GM23338 (cell line): ENCODE data around the gene TPMT. TPM values are rescaled to one million over a fixed set of nuclear protein-coding genes. Genes with fewer than 3 reads are reported as not detected.

Source experiments
- ATAC-seq: fragments of 200-7000 bp; cut with Tn5 transposase; 3 replicates; pipeline ENCODE4 v1.9.1; 2020
- DNase-seq: peaks from one replicate; pipeline ENCODE4 v3.0.0-alpha.2; 2015; ENCODE audit warnings: low spot score
- H2AFZ ChIP-seq: fragments of 200-600 bp; sonication (generic); 2 replicates; pipeline ENCODE4 v1.8.0; 2016; ENCODE audit warnings: antibody characterized with exemption, mild to moderate bottlenecking, moderate library complexity
- H3F3A ChIP-seq: fragments of 200-600 bp; sonication (generic); replicated peaks from 2 replicates; pipeline ENCODE4 v1.8.0; 2017; ENCODE audit warnings: antibody characterized with exemption, mixed run types, low read depth
- H3K27ac ChIP-seq: fragments of 200-600 bp; sonication (generic); 2 replicates; pipeline ENCODE4 v1.6.1; 2016; ENCODE audit warnings: low read depth
- H3K27me3 ChIP-seq: fragments of 200-600 bp; sonication (generic); 2 replicates; pipeline ENCODE4 v1.8.0; 2016; ENCODE audit warnings: mild to moderate bottlenecking, mixed run types, moderate library complexity; ENCODE audit not compliant: insufficient read depth
- H3K36me3 ChIP-seq: fragments of 200-600 bp; sonication (generic); 2 replicates; pipeline ENCODE4 v1.8.0; 2016; ENCODE audit warnings: mild to moderate bottlenecking; ENCODE audit not compliant: insufficient read depth
- H3K4me1 ChIP-seq: fragments of 200-600 bp; sonication (generic); 2 replicates; pipeline ENCODE4 v1.8.0; 2016; ENCODE audit warnings: mild to moderate bottlenecking, moderate library complexity; ENCODE audit not compliant: insufficient read depth
- H3K4me2 ChIP-seq: fragments of 200-600 bp; sonication (generic); 2 replicates; pipeline ENCODE4 v1.7.1; 2017; ENCODE audit warnings: mixed run types
- H3K4me3 ChIP-seq: fragments of 200-600 bp; sonication (generic); 2 replicates; pipeline ENCODE4 v1.6.1; 2016; ENCODE audit warnings: mixed run types
- H3K79me2 ChIP-seq: fragments of 200-600 bp; sonication (generic); replicated peaks from 2 replicates; pipeline ENCODE4 v1.8.0; 2017; ENCODE audit warnings: mild to moderate bottlenecking; ENCODE audit not compliant: insufficient read depth
- H3K9me2 ChIP-seq: fragments of 200-600 bp; sonication (generic); 2 replicates; pipeline ENCODE4 v1.8.0; 2017; ENCODE audit not compliant: insufficient read depth
- H4K20me1 ChIP-seq: fragments of 200-600 bp; sonication (generic); replicated peaks from 2 replicates; pipeline ENCODE4 v1.8.0; 2017; ENCODE audit warnings: mild to moderate bottlenecking; ENCODE audit not compliant: insufficient read depth
- H3K27ac Mint-ChIP-seq: 2 replicates; pipeline ENCODE4 v1.8.0; 2020; ENCODE audit warnings: inconsistent platforms, mild to moderate bottlenecking, moderate library complexity, mixed read lengths
- H3K27me3 Mint-ChIP-seq: 3 replicates; pipeline ENCODE4 v1.8.0; 2022; ENCODE audit warnings: low read depth, mild to moderate bottlenecking, moderate library complexity, mixed read lengths, inconsistent platforms; ENCODE audit not compliant: insufficient read depth, poor library complexity
- H3K36me3 Mint-ChIP-seq: 3 replicates; pipeline ENCODE4 v1.8.0; 2021; ENCODE audit warnings: low read depth, mild to moderate bottlenecking, inconsistent platforms, moderate library complexity, mixed read lengths
- H3K4me1 Mint-ChIP-seq: 3 replicates; pipeline ENCODE4 v1.8.0; 2020; ENCODE audit warnings: mild to moderate bottlenecking, inconsistent platforms, mixed read lengths
- H3K4me3 Mint-ChIP-seq: 3 replicates; pipeline ENCODE4 v1.8.0; 2021; ENCODE audit warnings: moderate library complexity, mild to moderate bottlenecking, inconsistent platforms, mixed read lengths
- H3K9me3 Mint-ChIP-seq: 3 replicates; pipeline ENCODE4 v1.8.0; 2020; ENCODE audit warnings: moderate library complexity, mild to moderate bottlenecking, inconsistent platforms, mixed read lengths
- CREB1 ChIP-seq: fragments of 250-450 bp; sonication (Bioruptor Pico); IDR thresholded peaks from 2 replicates; pipeline ENCODE4 v1.5.0; 2020; ENCODE audit warnings: low read depth, mild to moderate bottlenecking, moderate library complexity
- CTCF ChIP-seq, 2 experiments: fragments of 200-600 bp in 1 of 2; sonication (generic) in 1 of 2; conservative IDR thresholded peaks; 2 replicates each; pipeline versions ENCODE4 v1.5.1 to v1.6.1; 2016 to 2017; ENCODE audit warnings: antibody characterized with exemption in 2 of 2, low read depth in 2 of 2, mild to moderate bottlenecking in 2 of 2, moderate library complexity in 1 of 2
- ETS1 ChIP-seq: IDR thresholded peaks from 2 replicates; pipeline ENCODE4 v1.6.1; 2016; ENCODE audit warnings: antibody characterized with exemption
- EZH2 ChIP-seq: fragments of 200-600 bp; sonication (generic); IDR thresholded peaks from one replicate; pipeline ENCODE4 v1.8.0; 2017; ENCODE audit warnings: antibody characterized with exemption, mild to moderate bottlenecking, low read depth; ENCODE audit not compliant: unreplicated experiment
- EZH2phosphoT487 ChIP-seq: fragments of 200-600 bp; sonication (generic); IDR thresholded peaks from one replicate; pipeline ENCODE4 v1.8.1; 2018; ENCODE audit warnings: antibody characterized with exemption; ENCODE audit not compliant: unreplicated experiment
- JUNB ChIP-seq: IDR thresholded peaks from one replicate; pipeline ENCODE4 v1.6.1; 2016; ENCODE audit warnings: antibody characterized with exemption; ENCODE audit not compliant: unreplicated experiment
- NANOG ChIP-seq: IDR thresholded peaks from 2 replicates; pipeline ENCODE4 v1.6.1; 2016; ENCODE audit warnings: antibody characterized with exemption, borderline replicate concordance
- POLR2AphosphoS5 ChIP-seq: IDR thresholded peaks from 2 replicates; pipeline ENCODE4 v1.6.1; 2016; ENCODE audit warnings: antibody characterized with exemption, low read depth
- REST ChIP-seq: IDR thresholded peaks from one replicate; pipeline ENCODE4 v1.6.1; 2018; ENCODE audit warnings: antibody characterized with exemption; ENCODE audit not compliant: unreplicated experiment
- STAT1 ChIP-seq: IDR thresholded peaks from one replicate; pipeline ENCODE4 v1.6.1; 2016; ENCODE audit warnings: antibody characterized with exemption; ENCODE audit not compliant: unreplicated experiment
- ZNF114 ChIP-seq: fragments of 250-450 bp; sonication (Bioruptor Pico); IDR thresholded peaks from 2 replicates; pipeline ENCODE4 v1.5.0; 2020; ENCODE audit warnings: mild to moderate bottlenecking, moderate library complexity
- ZNF331 ChIP-seq: fragments of 250-450 bp; sonication (Bioruptor Pico); IDR thresholded peaks from 2 replicates; pipeline ENCODE4 v1.5.0; 2020; ENCODE audit warnings: low read depth, mild to moderate bottlenecking, moderate library complexity
- ZNF462 ChIP-seq: fragments of 250-450 bp; sonication (Bioruptor Pico); IDR thresholded peaks from 2 replicates; pipeline ENCODE4 v1.5.0; 2020; ENCODE audit warnings: mild to moderate bottlenecking, moderate library complexity
- polyA plus RNA-seq: library from polyadenylated mRNA; unstranded; fragments of >200 nt; fragmentation: Nextera tagmentation; extraction: Ambion mirVana; gene quantifications from 2 replicates; pipeline ENCODE4 v1.2.1, GENCODE V29; 2016
- total RNA-seq: library from RNA; depleted of rRNA; stranded (reverse); fragments of >200 nt; shearing (Covaris generic); gene quantifications from 2 replicates; pipeline ENCODE4 v1.2.3, GENCODE V29; 2014

The TPMT gene
- total and polyA plus RNA-seq, 2 experiments from 2014 or later = 19.5 to 21.6 TPM

- TF ChIP-seq ETS1 (no peak), EZH2 (no peak), CTCF (conservative IDR thresholded peaks at IDR 0.05; ENCODE audit: low read depth in 2 of 2) (no peak), ZNF114 (no peak), NANOG (no peak), POLR2AphosphoS5 (no peak), EZH2phosphoT487 (no peak), JUNB (no peak), REST (no peak), ZNF462 (CRISPR knock-in tag) (no peak), ZNF331 (no peak), STAT1 (no peak), CREB1 (no peak)
- no peaks in the 10 kb centered on the region for H3K36me3 Mint-ChIP-seq
- H3K4me3 Mint-ChIP-seq = no peak overlapping the region
- H3K4me1 ChIP-seq = no peaks in the 10 kb centered on the region
- no peaks in the 10 kb centered on the region for H3K36me3 ChIP-seq
- no peaks in the 10 kb centered on the region for H3K79me2 ChIP-seq
- no peak overlapping the region for H3K4me3 ChIP-seq
- no peak for DNase-seq
- H3K27ac Mint-ChIP-seq = no peak overlapping the region
- no peak overlapping the region for H2AFZ ChIP-seq
- H3F3A ChIP-seq = no peaks in the 10 kb centered on the region
- peaks cover 11% of the 10 kb centered on the region for H3K4me1 Mint-ChIP-seq
- H3K4me2 ChIP-seq = no peak overlapping the region
- H3K27me3 ChIP-seq = no peaks in the 10 kb centered on the region
- no peaks in the 10 kb centered on the region for H3K9me3 Mint-ChIP-seq
- H4K20me1 ChIP-seq = no peaks in the 10 kb centered on the region
- no peaks in the 10 kb centered on the region for H3K9me2 ChIP-seq
- no peak for ATAC-seq
- H3K27me3 Mint-ChIP-seq = peaks cover 7% of the 10 kb centered on the region
- H3K27ac ChIP-seq = no peak overlapping the region
These were observed 39.5 kb downstream of the TPMT start for GRCh38 chr6:18115356-18115755.
